GM12873 (cell line): ENCODE data around the gene DENND11.

Experiments used
- TF ChIP-seq, protein P1 (sequence below): IDR thresholded peaks from 2 replicates; pipeline ENCODE4 v1.5.1; 2012; ENCODE audit warnings: low read depth, mild to moderate bottlenecking, moderate library complexity, low read length, control low read depth; ENCODE audit not compliant: insufficient read depth; ENCODE audit errors: missing control alignments

DENND11 gene

DNA sequence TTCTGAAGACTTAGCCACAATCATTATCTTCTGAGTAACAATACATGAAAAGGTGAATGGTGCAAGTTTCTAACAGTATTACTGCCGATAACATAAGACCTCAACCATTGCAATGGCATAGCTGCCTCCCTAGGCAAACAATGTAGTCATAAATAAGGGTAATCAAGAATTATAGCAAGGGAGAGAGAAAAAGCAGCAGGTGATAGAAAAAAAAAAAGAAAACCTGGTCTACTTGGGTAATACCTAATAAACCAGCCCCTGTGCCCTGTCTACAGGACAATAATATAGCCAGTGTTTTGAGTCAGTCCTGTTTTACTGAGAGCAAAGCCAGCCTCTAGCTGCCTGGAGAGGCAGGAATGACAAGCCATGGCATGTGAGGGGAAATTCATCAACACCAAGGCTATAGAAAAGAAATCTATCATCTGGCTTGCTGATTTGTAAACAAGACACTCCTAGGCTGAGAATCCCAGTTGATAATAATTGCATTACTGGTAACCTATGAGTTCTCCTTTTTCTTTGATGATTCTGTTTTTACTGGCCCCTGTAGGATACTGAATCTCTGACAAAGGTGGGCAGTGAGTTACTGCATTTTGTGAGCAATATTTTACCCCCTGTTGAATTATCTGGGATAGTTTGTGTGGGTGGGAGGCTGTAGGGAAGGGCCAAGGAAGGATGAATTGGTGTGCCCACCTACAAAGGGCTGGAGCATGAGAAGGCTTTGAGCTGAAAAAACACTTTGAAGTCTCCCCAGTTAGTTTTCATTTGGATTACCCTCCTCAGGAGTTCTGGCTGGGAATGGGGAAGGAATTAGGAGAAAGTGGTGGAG lies 4.5 kb upstream of the DENND11 start:
- TF ChIP-seq, protein P1, sequence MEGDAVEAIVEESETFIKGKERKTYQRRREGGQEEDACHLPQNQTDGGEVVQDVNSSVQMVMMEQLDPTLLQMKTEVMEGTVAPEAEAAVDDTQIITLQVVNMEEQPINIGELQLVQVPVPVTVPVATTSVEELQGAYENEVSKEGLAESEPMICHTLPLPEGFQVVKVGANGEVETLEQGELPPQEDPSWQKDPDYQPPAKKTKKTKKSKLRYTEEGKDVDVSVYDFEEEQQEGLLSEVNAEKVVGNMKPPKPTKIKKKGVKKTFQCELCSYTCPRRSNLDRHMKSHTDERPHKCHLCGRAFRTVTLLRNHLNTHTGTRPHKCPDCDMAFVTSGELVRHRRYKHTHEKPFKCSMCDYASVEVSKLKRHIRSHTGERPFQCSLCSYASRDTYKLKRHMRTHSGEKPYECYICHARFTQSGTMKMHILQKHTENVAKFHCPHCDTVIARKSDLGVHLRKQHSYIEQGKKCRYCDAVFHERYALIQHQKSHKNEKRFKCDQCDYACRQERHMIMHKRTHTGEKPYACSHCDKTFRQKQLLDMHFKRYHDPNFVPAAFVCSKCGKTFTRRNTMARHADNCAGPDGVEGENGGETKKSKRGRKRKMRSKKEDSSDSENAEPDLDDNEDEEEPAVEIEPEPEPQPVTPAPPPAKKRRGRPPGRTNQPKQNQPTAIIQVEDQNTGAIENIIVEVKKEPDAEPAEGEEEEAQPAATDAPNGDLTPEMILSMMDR = no peak

- TF ChIP-seq, protein P1 = no peak
Measured at GRCh38 chr7:141704741-141705140, 2.8 kb upstream of the DENND11 start.

DNA sequence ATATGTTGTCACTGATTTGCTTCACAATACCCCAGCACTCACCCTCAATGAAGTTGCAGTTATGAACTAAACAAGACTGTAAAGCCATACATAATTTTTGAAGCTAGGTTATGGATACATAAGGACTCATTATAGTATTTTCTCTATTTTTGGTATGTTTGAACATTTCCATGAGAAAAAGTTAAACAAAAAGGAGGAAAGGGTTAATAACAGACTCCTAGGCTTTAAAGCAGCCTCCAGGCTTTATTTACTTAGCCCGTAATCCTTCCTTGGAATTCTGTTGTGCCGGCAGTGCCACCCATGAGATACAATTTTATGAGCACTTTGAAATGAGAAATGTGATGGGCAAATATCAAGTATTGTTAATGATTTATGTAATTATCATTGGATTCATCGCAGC lies 2.1 kb upstream of the DENND11 start:
- TF ChIP-seq, protein P1 = no peak

DNA sequence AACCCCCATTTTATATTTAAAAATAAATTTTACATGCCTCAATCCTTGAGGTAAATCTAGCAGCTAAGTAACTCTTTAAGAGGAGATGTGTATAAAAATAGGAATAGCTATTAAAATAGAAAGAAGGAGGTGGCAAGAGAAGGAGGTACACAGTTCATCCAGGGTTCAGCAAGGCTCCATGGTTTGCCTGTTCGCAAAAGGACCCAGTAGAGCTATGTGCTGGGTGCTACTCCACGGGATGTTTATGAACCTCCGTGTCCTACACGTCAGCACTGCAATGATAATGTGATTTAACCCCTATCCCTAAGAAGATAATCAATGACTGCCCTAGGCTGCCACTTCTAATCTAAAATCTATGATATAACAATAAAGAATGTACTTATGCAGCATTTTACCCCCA lies 926 bp upstream of the DENND11 start:
- TF ChIP-seq, protein P1 = no peak

DNA sequence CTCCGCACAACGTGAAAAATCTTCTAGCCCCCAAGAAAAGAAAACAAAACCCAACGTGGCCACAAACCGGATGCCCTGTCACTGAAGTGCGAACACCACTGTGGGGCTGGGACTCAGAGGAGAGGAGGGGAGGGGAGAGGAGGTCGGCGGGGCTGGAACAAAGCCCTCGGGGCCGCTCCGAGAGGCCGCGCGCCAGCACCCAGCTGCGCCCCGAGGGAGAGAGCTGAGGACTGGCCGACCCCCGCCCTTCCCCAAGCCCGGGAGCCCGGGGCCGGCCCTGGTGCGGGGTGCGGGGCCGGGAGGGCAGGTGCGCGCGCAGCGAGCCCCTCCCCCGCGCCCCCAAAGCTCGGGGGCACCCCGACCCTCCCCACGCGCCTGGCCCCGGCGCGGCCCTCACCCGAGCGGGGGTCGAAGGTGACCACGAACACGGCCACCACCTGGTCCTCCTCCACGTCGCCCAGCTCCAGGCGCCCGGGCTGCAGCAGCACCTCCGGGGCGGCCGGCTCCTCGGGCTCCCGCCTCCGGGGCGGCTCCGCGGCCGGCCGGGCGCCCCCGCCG lies 398 bp downstream of the DENND11 start:
- TF ChIP-seq, protein P1 = no peak

DNA sequence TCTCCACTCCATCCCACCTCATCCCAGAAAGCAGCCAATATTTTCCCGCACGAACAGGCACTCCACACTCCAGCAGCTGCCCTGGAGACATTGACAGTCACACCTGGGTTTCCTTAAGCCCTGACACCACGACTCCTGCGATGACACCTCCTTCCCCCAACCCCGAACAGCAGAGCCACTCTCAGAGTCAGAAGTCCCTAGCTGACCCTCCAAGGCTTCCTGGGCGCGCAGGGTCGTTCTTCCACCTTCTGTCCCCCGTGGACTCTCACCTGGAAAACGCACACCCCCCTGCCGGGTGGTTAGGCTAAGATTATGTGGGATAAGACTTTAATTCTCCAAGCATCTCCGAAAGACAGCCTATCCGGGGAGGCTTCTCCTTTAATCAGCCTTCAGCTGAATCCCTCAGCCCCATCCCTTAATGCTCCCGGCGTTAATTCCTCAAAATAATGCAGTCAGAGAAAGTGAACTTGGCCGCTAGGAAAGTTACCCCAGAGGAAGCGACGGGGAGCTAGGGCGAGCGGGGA lies 1.1 kb downstream of the DENND11 start:
- TF ChIP-seq, protein P1 = no peak

GRCh38 chr7:141700296-141700847 lies 1.6 kb downstream of the DENND11 start:
- TF ChIP-seq, protein P1 = no peak
